Stimulated activated naive CD8-positive, alpha-beta T cell treated with anti-CD3 and anti-CD28 coated beads, Interleukin-15, Interleukin-2, amounts not matched to agents 100 U/mL and 50 U/mL, for 24 hours (primary cell): ENCODE data around the gene PTPRN2.

Experiments
- ATAC-seq: fragments of 150-1000 bp; cut with Tn5 transposase; one replicate; pipeline ENCODE4 v1.10.0; 2021
- DNase-seq: peaks from one replicate; pipeline ENCODE4 v3.0.0; 2021

The PTPRN2 gene

DNA sequence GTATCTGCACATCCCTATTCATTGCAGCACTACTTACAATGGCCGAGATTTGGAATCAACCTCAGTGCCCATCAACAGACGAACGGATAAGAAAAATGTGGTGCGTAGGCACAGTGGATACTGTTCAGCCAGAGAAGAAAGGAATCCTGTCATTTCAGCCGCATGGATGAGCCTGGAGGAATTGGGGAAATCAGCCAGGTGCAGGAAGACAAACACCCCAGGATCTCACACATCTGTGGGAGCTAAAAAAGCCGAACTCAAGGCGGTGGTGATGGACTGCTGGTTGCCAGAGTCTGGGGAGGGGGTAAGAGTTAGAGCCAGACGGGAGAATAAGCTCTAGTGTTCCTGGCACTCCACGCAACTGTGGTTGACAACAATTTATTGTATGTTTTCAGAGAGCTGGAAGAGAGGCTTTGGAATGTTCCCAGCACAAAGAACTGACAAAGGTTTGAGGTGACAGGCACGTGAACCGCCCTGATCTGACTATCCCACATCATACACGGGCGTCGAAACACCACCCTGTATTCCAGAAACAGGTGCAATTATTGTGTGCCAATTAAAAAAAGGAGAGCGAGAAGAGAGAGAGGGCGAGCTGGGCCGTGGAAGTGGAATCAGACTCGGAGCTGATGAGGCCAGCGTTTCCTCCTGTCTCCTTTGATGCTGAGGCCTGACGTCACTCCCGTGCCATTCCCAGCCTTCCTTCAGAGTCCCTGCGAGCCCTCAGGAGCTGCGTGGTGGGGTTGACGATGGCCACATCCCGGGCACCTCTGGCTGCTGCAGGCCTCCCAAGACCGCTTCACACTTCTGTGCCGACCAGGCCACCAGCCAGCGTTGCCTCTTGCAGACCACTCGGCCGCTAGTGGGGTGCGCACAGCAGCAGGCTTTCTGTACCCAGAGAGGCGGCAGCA, 1061.4 kb downstream of the PTPRN2 start:
- DNase-seq = no peak
- ATAC-seq = no peak

GRCh38 chr7:157525491-157525915, 1062.1 kb downstream of the PTPRN2 start:
- ATAC-seq (no peak), DNase-seq (no peak)

- DNase-seq (no peak), ATAC-seq (no peak)
Observed at GRCh38 chr7:157524731-157525130, 1062.9 kb downstream of the PTPRN2 start.

DNA sequence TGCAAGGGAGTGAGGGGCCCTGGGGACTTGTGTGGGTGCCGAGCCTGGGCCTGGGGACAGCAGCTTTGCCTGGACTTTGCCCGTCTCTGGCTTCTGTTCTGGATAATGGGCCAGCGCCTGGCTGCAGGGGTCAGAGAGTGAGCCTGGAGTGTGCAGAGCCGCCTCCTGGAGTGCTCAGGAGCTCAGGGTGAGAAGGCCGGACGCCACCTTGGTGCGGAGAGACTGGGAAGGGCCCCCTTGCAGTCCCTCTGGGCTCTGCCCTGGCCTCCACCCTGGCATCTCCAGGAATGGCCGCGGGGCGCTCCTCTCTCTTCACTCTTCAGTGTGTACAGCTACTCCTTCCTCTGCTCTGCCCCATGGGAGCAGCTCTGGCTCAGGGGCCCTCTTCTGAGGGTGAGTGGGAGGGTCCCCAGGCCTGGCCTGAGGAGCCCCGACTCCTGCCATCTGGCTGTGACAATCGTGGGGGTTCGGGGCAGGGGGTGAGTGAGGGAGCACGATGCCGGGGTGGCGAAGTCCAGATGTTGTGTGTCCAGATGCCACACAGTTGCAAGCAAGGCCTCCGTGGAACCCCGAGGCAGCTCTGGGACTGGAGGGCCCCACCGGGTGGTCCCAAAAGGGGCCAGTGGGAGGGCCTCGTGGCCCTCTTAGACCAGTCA, 1063.7 kb downstream of the PTPRN2 start:
- ATAC-seq = no peak
- DNase-seq = no peak

- ATAC-seq = no peak
- no peak for DNase-seq
Observed at GRCh38 chr7:157523371-157523765, 1064.3 kb downstream of the PTPRN2 start.

GRCh38 chr7:157522954-157523353, 1064.7 kb downstream of the PTPRN2 start:
- ATAC-seq (no peak), DNase-seq (no peak)

DNA sequence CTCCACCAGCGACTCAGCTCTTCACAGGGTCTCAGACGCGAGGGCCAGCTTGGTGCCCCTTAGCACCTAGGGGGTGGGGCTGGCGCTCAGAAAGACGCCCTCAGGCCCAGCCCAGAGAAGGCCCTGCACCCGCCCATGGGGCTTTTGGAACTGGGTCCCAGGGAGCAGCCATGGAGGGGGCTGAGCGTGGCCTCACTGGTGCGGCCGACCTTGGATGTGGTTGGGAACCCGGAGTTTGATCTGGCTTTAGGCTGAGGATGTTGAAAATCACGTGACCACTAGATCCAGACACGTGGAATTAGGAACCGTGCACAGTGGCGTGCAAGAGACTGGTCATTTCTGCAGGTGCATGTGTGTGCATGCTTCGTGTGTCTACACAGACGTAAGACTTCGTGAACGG, 1065.4 kb downstream of the PTPRN2 start:
- ATAC-seq (no peak), DNase-seq (no peak)

DNA sequence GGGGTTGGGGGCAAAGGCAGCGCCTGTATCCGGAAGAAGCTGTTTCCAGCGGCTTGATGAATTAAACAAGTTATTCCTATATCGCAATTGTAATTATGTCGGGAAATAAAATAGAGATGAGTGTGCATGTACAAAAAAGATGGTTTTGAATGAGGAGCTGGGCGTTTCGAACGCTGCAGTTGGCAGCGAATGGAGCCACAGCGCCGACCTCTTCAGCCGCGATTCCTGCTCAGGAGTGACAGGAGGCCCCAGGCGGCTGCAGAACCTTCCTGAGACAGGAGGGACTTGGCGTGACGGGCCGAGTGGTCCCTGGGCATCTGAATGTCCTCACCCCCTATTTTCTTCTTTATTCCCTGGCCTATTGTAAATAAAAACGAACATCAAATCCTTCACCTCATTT, 1065.9 kb downstream of the PTPRN2 start:
- DNase-seq (no peak), ATAC-seq (no peak)

- ATAC-seq (no peak), DNase-seq (no peak)
Observed at GRCh38 chr7:157521061-157521731, 1066.4 kb downstream of the PTPRN2 start.

DNA sequence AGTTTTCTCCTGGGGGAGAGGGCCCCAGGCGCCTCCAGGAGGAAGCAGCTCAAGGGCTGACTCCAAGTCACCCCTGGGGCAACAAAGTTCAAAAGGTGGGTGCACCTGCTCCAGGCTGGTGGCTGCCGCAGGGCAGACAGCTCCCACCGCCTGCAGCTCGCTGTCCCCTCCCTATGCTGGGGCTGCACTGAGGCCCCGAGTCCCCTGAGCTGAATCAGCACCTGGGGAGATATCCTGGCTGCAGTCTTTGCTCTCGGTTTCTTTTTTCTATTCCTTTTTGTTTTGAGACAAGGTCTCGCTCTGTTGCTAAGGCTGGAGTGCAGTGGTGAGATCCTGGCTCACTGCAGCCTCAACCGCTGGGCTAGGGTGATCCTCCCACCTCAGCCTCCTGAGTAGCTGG, 1067.4 kb downstream of the PTPRN2 start:
- DNase-seq (no peak), ATAC-seq (no peak)

GRCh38 chr7:157519798-157520244, 1067.8 kb downstream of the PTPRN2 start:
- DNase-seq (no peak), ATAC-seq (no peak)

- ATAC-seq = no peak
- DNase-seq = no peak
Observed at GRCh38 chr7:157519246-157519645, 1068.4 kb downstream of the PTPRN2 start.

- no peak for ATAC-seq
- DNase-seq = no peak
Observed at GRCh38 chr7:157518514-157519175, 1069.0 kb downstream of the PTPRN2 start.

DNA sequence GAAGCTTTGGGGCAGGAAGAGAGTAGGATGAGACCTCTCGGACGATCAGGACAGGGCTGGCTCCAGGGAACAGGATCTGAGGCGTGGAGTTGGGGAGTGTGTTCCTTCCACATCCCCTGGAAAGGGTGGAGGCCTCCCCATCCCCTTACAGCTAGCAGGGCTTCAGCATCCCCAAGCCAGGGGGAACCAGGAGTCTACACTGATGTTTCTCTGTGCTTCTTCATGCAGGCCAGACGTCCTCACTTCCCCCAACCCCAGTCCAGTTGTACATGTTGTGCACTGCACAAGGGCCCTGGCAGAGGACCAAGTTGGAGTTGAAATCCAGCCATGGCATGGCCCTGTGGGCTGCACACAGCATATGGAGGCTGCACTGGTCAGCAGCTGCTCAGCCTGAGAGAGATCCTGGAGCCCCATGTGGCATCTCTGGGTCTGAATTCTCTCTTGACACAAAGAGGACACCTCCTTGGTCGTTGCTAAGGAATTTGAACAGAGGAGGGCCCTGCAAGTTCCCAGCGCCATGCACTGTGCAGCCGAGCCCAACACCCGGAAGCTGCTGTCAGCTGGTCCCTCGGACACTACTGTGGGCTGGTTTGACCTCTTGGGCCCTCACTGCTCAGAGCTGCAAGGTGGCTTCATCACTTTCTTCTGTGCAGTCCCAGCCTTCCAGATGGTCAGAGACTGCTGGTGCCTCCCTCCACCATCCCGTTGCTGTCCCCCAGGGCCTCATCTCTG, 1069.7 kb downstream of the PTPRN2 start:
- DNase-seq = no peak
- ATAC-seq = no peak

- DNase-seq (no peak), ATAC-seq (no peak)
Observed at GRCh38 chr7:157516911-157517781, 1070.5 kb downstream of the PTPRN2 start.

GRCh38 chr7:157516311-157516710, 1071.3 kb downstream of the PTPRN2 start:
- DNase-seq (no peak), ATAC-seq (no peak)

- ATAC-seq (no peak), DNase-seq (no peak)
Observed at GRCh38 chr7:157515342-157516041, 1072.1 kb downstream of the PTPRN2 start.

GRCh38 chr7:157514746-157515145, 1072.9 kb downstream of the PTPRN2 start:
- no peak for ATAC-seq
- DNase-seq = no peak

GRCh38 chr7:157514306-157514705, 1073.3 kb downstream of the PTPRN2 start:
- ATAC-seq (no peak), DNase-seq (no peak)

DNA sequence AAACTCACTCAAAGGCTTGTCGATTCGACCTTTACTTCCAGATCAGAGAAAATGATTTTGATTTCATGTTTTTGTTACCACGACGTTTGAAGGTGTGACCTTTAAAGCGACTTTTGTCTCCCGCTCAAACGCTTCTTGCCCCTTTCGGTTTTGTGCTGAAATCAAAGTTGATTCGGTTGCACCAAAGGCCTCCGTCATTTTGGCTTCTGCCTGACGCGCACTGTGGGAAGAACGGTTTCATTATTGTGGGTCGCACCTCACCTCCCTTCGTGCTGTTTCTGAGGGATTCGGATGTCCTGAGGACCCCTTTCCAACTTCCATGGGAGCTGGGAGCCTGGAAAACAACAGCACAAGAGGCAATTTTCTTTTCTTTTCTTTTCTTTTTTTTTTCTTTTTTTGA, 1073.9 kb downstream of the PTPRN2 start:
- ATAC-seq = no peak
- no peak for DNase-seq
